HG02970 (cell line): ENCODE results near the gene MARCHF9.

ENCODE experiments used
- ATAC-seq: cut with Tn5 transposase; IDR thresholded peaks from one replicate; pipeline ENCODE4 v1.9.1; 2021; ENCODE audit warnings: mild to moderate bottlenecking, moderate library complexity, moderate number of reproducible peaks; ENCODE audit not compliant: unreplicated experiment, low FRiP score

MARCHF9 gene

GRCh38 chr12:57751788-57752667, 2.9 kb upstream of the MARCHF9 start, which contains the start of gene CDK4:
Gene CDK4 (minus strand): TSS chr12:57752310. CDS start chr12:57751717, 593 bp downstream.
- peak; percentile 81 for ATAC-seq

GRCh38 chr12:57752668-57753000, 2.3 kb upstream of the MARCHF9 start:
- ATAC-seq = no peak

- ATAC-seq = no peak
Measured at GRCh38 chr12:57753756-57754337, 1.1 kb upstream of the MARCHF9 start.

DNA sequence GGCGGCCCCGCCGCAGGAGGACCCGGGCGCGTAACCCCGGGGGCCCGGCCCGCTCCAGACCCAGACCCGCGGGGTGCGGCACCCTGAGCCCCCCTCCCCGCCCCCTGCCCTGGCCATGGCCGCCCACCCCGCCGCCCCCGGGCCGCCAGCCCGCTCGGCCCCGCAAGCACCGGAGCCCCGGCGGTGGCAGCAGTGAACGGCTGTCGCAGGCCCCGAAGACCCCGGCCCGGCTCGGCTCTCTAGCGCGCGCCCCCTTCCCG, 221 bp downstream of the MARCHF9 start:
- ATAC-seq = no peak

DNA sequence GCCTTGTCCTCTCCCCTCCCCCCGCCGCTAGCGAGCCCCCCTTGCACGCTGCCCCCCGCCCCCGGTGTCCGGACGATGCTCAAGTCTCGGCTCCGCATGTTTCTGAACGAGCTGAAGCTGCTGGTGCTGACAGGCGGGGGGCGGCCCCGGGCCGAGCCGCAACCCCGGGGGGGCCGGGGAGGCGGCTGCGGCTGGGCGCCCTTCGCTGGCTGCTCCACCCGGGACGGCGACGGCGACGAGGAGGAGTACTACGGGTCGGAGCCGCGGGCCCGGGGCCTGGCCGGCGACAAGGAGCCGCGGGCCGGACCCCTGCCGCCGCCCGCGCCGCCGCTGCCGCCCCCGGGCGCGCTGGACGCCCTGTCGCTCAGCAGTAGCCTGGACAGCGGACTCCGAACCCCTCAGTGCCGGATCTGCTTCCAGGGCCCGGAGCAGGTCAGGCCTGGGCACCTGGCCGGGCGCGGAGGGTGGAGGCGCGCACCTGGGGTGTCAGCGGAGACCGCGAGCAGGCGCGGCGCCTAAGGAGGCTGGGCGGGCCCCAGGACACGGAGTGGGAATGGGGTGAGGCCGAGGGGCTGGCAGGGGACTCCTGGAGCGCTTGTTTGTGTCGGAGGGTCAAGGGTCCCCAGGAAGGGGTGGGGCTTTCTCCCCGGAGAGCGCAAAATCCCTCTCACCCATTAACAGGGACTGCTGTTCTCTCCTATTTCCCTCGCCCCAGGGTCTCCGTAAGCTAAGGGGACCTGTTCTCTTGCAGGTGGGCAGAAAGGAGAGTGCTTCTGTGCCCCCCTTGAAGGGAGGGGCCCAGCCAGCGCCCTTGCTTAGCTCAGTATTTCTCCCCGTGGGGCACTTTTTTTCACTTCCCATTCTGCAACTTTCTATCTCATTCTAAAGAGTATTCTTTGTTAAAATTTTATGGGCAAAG, 810 bp downstream of the MARCHF9 start:
- ATAC-seq = no peak

DNA sequence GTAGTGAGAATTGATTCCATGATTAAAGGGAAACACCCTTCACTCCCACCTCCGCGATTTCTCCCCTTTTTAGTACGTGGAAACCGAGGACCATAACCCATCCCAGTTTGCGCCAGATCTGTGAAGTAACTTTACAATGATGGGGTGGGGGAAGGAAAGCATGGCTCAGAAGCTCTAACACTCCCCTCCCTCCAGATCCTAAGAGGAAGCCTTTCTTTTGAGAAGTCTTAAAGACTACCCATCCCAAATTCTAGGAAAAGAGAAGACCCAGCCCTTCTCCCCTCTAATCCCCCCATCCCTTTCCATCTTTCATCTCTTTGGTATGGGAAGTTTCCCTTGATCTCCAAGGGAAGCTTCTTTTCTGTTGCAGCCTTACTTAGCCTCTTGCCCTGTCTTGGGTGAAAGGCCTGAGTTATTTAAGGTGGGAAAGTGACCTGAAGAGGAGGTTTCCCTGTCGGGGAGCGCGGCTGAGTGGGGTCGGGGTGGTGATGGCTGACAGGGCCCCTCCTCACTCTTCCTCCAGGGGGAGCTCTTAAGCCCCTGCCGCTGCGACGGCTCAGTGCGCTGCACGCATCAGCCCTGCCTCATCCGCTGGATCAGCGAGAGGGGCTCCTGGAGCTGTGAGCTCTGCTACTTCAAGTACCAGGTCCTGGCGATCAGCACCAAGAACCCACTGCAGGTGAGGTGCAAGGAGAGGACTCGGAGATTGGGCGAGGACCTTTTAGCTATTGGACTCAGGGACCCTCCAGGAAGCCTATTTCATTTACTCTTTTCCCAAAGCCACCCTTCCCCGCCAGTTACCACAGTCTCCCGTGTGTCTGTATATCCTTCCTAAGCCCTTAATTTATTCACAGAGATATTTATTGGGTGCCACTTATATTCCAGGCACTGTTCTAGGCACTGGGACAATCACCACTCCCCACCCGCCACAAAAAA, 1.8 kb downstream of the MARCHF9 start:
- no peak for ATAC-seq

DNA sequence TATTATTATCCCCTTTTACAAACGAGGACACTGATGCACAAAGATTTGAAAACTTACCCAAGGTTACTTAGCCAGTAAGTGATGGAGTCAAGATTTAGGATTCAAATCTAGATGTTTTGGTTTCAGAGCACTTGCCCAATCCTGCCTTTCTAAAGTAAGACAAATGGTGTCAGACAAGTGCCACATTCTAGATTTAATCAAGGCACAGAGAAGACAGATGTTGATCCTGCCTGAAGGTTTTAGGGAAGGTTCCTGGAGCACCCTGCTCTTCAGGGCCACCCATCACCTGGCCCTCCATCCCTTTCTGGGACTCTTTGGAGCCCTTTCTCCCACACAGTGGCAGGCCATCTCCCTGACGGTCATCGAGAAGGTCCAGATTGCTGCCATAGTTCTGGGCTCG, 2.9 kb downstream of the MARCHF9 start:
- ATAC-seq = no peak

GRCh38 chr12:57758552-57759359, 3.9 kb downstream of the MARCHF9 start:
- no peak for ATAC-seq

DNA sequence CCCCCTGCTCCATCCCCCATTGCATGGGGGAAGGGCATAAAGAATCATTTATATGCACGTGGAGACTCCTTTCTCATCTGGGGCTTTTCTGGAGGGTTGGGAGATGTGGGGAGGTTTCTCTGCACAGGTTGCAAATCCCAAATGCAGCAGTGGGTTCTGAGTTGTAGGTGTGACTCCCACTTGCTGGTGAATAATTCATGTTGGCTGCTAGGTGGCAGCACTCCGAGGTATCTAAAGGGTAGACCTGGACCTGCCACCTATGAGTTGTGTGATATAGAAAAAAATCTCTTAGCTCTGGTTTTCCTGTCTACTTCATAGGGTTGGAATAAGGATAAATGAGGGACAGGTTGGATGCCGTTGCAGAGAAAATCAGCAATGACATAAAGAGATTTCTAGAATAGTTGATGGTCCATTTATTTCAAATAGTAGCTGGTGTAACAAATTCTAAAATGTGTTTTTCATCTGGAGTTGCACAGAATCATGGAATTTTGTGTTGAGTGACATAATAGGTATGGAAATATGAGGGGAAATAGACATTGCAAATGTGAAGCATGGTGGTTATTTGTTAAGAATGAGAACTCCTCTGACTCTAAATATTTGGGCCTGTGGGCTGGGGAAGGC, 4.6 kb downstream of the MARCHF9 start:
- no peak for ATAC-seq

DNA sequence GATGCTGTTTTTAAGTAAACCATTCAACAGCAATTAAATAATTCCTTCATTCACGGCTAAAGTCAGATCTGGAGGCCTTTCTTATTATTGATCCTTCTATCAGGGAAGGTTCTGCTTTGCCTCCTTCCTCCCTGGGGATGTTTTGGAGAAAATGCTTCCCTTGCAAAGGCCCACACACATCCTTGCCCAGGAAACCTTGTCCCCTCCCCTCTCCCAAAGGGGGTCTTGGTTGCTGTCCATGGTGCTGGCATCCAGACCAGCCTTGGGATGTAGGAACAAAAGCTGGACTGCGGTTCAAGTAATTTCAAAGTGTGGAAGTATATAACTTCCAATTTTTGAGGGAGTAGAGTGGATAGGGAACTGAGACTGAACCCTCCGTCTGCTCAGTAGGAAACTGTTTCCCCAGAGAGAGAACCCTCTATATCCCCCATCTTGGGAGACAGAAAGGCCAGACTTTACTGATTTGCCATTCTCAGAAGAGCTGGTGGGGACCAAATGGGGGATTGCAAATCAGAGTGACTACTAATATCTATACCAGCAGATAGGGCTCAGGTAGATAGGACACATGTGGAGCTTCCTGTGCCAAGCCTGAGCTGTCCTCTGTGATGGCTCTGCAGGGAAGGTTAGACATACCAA, 5.6 kb downstream of the MARCHF9 start:
- no peak for ATAC-seq

- ATAC-seq = no peak
Measured at GRCh38 chr12:57761391-57761998, 6.6 kb downstream of the MARCHF9 start.

DNA sequence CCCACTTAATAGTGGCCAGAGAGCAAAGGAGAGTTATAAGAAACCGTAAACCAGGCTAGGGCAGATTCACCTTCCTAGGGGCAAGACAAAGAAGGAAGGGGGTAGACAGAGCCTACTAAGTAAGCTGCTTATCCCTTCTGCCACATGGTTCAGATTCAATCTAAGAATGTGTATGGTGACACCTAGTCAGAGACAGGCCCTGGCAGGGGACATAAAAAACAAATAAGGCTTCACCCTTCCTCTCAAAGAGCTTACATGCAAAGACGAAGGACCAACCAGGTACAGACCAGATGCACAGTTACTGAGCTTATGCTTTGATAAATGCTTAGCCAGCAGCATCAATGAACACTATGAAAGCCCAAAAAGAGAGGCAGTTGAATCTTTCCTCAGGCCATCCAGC, 7.6 kb downstream of the MARCHF9 start:
- ATAC-seq = no peak

DNA sequence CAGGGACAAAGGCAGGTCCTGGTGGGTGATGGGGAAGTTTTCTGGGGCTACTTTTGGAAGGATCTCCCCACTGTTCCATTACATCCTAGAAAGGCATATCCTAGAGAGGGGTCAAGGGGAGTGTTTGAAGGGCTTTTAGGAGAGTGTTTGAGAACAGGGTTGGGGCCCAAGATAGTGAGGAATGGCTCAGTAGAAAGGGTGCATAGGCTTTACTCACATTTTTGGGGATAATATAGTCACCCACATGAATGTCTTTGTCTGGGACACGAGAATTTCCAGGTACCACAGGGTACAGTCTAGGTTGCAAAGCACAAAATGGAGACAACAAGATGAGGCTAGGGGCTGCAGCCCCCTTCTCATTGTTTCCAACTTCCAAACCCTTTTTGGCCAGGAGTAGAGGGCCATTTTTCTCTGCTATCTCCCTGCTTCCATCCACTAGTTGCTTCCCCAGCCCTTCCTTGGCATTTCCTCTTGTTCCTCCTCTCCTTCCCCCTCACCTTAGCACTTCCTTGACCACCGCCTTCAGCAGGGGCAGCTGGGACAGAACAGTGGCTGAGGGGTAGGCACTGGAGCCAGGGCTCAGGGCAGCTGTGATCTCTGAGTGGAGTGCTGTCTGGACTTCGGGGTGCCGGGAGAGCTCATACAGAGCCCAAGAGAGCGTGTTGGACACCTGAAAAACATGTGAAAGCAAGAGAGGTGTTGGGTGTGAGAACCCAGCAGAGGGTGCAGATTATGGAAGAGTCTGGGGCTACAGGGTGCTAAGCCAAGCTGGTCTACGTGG, 9.2 kb downstream of the MARCHF9 start:
- no peak for ATAC-seq

DNA sequence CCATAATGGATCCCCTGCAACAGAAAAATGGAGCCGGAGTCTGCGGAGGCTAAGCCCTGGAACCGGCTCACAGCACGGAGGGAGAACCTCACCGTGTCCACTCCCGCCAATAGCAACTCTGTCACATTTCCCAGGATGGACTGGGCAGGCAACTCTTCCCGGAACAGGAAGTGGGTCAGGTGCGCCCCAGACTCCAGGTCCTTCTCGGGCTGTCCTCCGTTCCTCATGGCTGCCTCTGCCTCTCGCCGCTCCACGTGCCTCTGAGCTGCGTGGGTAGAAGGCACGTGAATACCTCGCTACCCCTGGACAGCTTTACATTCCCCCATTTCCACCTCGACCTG, 9.7 kb downstream of the MARCHF9 start:
- no peak for ATAC-seq

- ATAC-seq = no peak
Measured at GRCh38 chr12:57765003-57765697, 10.2 kb downstream of the MARCHF9 start.

- ATAC-seq = no peak
Measured at GRCh38 chr12:57765698-57766463, 11.0 kb downstream of the MARCHF9 start.
